ENCODE results near the gene MORN5. TPM values are rescaled to one million over a fixed set of nuclear protein-coding genes. Genes with fewer than 3 reads are reported as not detected.
A peak's percentile ranks its signal among the peaks of the same experiment; 100 is the strongest.

Gene MORN5
- polyA plus RNA-seq (2013, experiment 1 of 2), result not detected
- polyA plus RNA-seq (2013, experiment 2 of 2), result not detected

DNA sequence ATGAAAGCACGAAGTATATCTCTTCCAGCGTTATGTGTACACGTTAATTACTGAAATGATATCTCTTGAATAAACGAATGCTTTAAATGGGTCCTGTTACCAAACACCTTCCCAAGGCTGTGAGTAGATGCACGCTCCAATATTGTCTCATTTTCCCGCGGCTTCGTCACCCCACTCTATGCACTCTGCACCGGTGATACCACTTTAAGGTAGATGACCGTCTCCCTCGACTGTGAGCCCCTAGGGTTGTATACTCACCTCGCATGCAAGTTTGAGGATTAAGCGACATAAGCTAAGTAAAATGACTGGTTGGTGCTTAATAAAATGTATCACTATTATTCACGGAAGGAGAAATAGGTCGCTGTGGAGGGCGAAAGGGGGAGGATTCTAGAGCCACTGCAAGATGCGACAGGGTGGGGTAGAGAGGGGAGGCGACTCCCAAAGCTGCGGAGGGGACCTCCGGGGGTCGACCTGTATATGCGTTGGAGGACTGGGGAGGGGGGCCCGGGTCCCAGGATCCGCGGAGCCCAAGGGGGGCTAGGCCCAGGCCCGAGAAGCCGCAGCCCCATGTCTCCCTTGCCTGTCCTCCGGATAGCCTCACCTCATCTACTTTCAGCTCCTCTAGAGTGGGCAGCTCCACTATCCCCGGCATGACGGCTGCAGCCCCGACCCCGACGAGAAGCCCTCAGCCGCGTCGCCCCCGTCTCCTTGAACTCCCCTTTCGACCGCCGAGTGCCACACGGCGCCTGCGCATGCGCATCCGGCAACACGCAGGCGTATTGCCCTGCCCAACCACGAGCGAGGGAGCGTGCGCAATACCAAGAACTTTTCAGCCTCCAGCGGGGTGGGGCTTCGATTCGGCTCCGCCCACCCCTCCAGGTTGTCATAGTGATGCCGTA, at the start of gene MORN5, which contains the start of gene NDUFA8:
MORN5 (plus strand) TSS at position 883 of the 899 bp plus-strand sequence. CDS start 65 bp downstream, outside the sequence.
NDUFA8 (minus strand) TSS at position 754 of the 899 bp plus-strand sequence; CDS start at position 652, 102 bp downstream.
- Histone ChIP-seq H2BK12ac (ENCODE audit: low read length in 2 of 2) (no peak within 1 kb of the TSS), H3K27ac (ENCODE audit: low read length, poor library complexity, severe bottlenecking) (no peak within 1 kb of the TSS), H3K23ac (ENCODE audit: low read length in 2 of 2) (peak within 1 kb of the TSS in 1 of 2 experiments; percentile 31), H3K9me3 (ENCODE audit: control insufficient read depth, low read length) (peaks cover 8% of the 10 kb centered on the region), H3K9ac (ENCODE audit: low read length) (peak within 1 kb of the TSS; percentile 97), H4K8ac (ENCODE audit: low read length) (peak within 1 kb of the TSS; percentile 91), H3K27me3 (ENCODE audit: control insufficient read depth in 1 of 2, insufficient read depth in 1 of 2, low read length in 2 of 2) (peaks cover 9 to 21% of the 10 kb centered on the region in 2 experiments), H2AFZ (ENCODE audit: low read depth, low read length) (peak within 1 kb of the TSS; percentile 72), H3K18ac (ENCODE audit: low read depth in 1 of 2, low read length in 2 of 2) (peak within 1 kb of the TSS; percentile 62 to 95), H3K4me1 (ENCODE audit: control insufficient read depth, insufficient read depth, low read depth, low read length) (no peaks in the 10 kb centered on the region), H2BK120ac (ENCODE audit: low read depth, low read length) (no peak within 1 kb of the TSS), H2AK5ac (ENCODE audit: low read length, severe bottlenecking) (no peak within 1 kb of the TSS), H3K4me2 (ENCODE audit: low read length, poor library complexity, severe bottlenecking) (peak within 1 kb of the TSS; percentile 85), H3K36me3 (ENCODE audit: control insufficient read depth in 1 of 2, insufficient read depth in 2 of 2, low read depth in 1 of 2, low read length in 2 of 2) (no peaks in the 10 kb centered on the region), H3K14ac (ENCODE audit: low read length in 2 of 2) (peak within 1 kb of the TSS in 1 of 2 experiments; percentile 92), H3K4ac (ENCODE audit: low read depth in 1 of 2, low read length in 2 of 2) (peak within 1 kb of the TSS; percentile 85 to 88), H3K79me1 (replicated peaks; ENCODE audit: low read length, poor library complexity, severe bottlenecking) (peaks cover 19% of the 10 kb centered on the region), H3K4me3 (ENCODE audit: insufficient read depth in 1 of 2, low read depth in 1 of 2, low read length in 2 of 2) (peak within 1 kb of the TSS; percentile 94 to 95), H2BK5ac (ENCODE audit: low read depth, low read length, poor library complexity, severe bottlenecking) (no peak within 1 kb of the TSS), H2BK15ac (ENCODE audit: low read depth, poor library complexity, severe bottlenecking) (peak within 1 kb of the TSS; percentile 90), H4K91ac (ENCODE audit: low read length) (peak within 1 kb of the TSS; percentile 97)
- 5% methylated on average over 51 of the region's 56 CpGs for WGBS
- DNase-seq, result peak; percentile 96

DNA sequence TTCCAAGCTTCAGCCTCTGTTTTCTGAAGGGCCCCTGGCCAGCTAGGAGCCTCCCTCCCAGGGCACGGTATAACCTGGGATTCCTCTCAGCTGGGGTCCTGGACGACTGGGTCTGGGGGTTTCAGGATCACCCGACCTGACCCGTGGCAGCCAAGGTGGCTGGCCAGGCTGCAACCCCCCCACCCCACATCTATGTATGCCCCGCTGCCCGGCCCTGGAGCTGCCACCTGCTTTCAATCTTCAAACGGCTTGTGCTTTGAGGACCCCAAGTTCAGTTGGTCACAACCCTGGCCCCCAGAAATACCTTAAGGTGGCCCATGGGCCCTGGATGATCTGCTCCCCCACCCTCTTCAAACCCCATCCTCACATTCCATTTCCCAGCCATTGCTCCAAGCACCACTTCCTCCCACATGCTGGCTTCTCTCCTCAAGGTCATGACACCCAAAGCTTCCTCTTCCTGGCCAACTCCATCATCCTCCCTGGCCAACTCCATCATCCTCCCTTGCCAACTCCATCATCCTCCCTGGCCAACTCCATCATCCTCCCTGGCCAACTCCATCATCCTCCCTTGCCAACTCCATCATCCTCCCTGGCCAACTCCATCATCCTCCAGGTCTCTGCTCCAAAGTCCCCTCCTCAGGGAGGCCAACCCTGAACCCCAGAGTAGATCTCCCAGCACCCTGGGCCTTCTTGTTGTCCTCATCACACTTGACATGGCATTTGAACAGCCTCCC, 49.4 kb upstream of the MORN5 start:
- no peak overlapping the region for H3K9ac ChIP-seq (ENCODE audit: low read length)
- H3K23ac ChIP-seq (ENCODE audit: low read length in 2 of 2), result no peak overlapping the region
- 84% methylated on average over 7 of the region's 7 CpGs for WGBS

DNA sequence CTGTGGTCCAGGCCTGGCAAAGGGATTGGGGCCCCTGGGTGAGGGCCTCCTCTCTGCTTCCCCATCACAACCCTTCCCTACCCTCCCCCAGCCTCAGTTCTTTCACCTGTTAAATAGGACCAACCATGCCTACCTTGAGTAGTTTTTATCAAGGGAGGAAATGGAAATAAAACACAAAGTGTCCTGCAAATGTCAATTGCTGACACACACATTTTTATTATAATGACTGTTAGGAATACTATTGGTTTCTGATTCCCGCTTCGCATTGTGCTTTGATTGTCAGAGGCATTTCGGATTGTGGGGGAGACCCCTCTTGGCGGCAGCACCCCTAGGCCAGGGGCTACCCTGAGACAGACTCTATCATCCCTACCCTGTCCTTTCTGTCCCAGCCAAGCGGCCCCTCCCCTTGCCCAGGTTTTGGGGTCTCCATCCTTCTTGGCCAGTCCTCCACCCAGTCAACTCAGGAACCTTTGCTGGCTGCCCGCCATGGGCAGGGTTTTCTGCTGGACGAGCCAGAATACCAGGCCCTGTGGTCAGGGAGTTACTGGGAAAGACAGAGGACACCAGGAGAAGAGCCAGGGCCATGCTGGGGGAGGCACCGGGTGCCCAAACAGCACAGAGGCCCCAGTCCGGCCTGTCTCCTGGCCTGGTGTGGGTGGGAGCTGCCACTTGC, 48.2 kb upstream of the MORN5 start:
- Histone ChIP-seq H3K9ac (ENCODE audit: low read length) (no peak overlapping the region), H3K4ac (ENCODE audit: low read depth in 1 of 2, low read length in 2 of 2) (no peak overlapping the region), H3K79me1 (replicated peaks; ENCODE audit: low read length, poor library complexity, severe bottlenecking) (no peaks in the 10 kb centered on the region), H2BK120ac (ENCODE audit: low read depth, low read length) (no peak overlapping the region), H2AFZ (ENCODE audit: low read depth, low read length) (no peak overlapping the region), H4K8ac (ENCODE audit: low read length) (no peak overlapping the region), H3K14ac (ENCODE audit: low read length in 2 of 2) (no peak overlapping the region), H3K36me3 (ENCODE audit: control insufficient read depth in 1 of 2, insufficient read depth in 2 of 2, low read depth in 1 of 2, low read length in 2 of 2) (no peaks in the 10 kb centered on the region), H2BK5ac (ENCODE audit: low read depth, low read length, poor library complexity, severe bottlenecking) (no peak overlapping the region), H4K91ac (ENCODE audit: low read length) (no peak overlapping the region), H3K23ac (ENCODE audit: low read length in 2 of 2) (no peak overlapping the region), H3K27me3 (ENCODE audit: control insufficient read depth in 1 of 2, insufficient read depth in 1 of 2, low read length in 2 of 2) (peaks cover 22 to 50% of the 10 kb centered on the region in 2 experiments), H2BK12ac (ENCODE audit: low read length in 2 of 2) (no peak overlapping the region), H3K27ac (ENCODE audit: low read length, poor library complexity, severe bottlenecking) (no peak overlapping the region), H2AK5ac (ENCODE audit: low read length, severe bottlenecking) (no peak overlapping the region), H3K4me1 (ENCODE audit: control insufficient read depth, insufficient read depth, low read depth, low read length) (peaks cover 17% of the 10 kb centered on the region), H2BK15ac (ENCODE audit: low read depth, poor library complexity, severe bottlenecking) (no peak overlapping the region), H3K4me2 (ENCODE audit: low read length, poor library complexity, severe bottlenecking) (no peak overlapping the region), H3K4me3 (ENCODE audit: insufficient read depth in 1 of 2, low read depth in 1 of 2, low read length in 2 of 2) (no peak overlapping the region), H3K9me3 (ENCODE audit: control insufficient read depth, low read length) (no peaks in the 10 kb centered on the region), H3K18ac (ENCODE audit: low read depth in 1 of 2, low read length in 2 of 2) (no peak overlapping the region)
- WGBS, result 76% methylated on average over 9 of the region's 9 CpGs
- DNase-seq, result no peak

More for the DNA sequence above, 49.4 kb upstream of the MORN5 start:
- Histone ChIP-seq H3K4me2 (ENCODE audit: low read length, poor library complexity, severe bottlenecking) (no peak overlapping the region), H3K18ac (ENCODE audit: low read depth in 1 of 2, low read length in 2 of 2) (no peak overlapping the region), H3K27me3 (ENCODE audit: control insufficient read depth in 1 of 2, insufficient read depth in 1 of 2, low read length in 2 of 2) (peaks cover 22 to 37% of the 10 kb centered on the region in 2 experiments), H4K8ac (ENCODE audit: low read length) (no peak overlapping the region), H3K9me3 (ENCODE audit: control insufficient read depth, low read length) (no peaks in the 10 kb centered on the region), H3K4me1 (ENCODE audit: control insufficient read depth, insufficient read depth, low read depth, low read length) (peaks cover 4% of the 10 kb centered on the region), H4K91ac (ENCODE audit: low read length) (no peak overlapping the region), H3K79me1 (replicated peaks; ENCODE audit: low read length, poor library complexity, severe bottlenecking) (no peaks in the 10 kb centered on the region), H3K4me3 (ENCODE audit: insufficient read depth in 1 of 2, low read depth in 1 of 2, low read length in 2 of 2) (no peak overlapping the region), H3K4ac (ENCODE audit: low read depth in 1 of 2, low read length in 2 of 2) (no peak overlapping the region), H2BK12ac (ENCODE audit: low read length in 2 of 2) (no peak overlapping the region), H2BK5ac (ENCODE audit: low read depth, low read length, poor library complexity, severe bottlenecking) (no peak overlapping the region), H2BK120ac (ENCODE audit: low read depth, low read length) (no peak overlapping the region), H3K27ac (ENCODE audit: low read length, poor library complexity, severe bottlenecking) (no peak overlapping the region), H3K36me3 (ENCODE audit: control insufficient read depth in 1 of 2, insufficient read depth in 2 of 2, low read depth in 1 of 2, low read length in 2 of 2) (no peaks in the 10 kb centered on the region), H2AFZ (ENCODE audit: low read depth, low read length) (no peak overlapping the region), H2AK5ac (ENCODE audit: low read length, severe bottlenecking) (no peak overlapping the region), H2BK15ac (ENCODE audit: low read depth, poor library complexity, severe bottlenecking) (no peak overlapping the region), H3K14ac (ENCODE audit: low read length in 2 of 2) (no peak overlapping the region)
- DNase-seq, result no peak

All from mesenchymal stem cell (in vitro differentiated cells and primary cell).